ENCODE results near the gene METTL8. TPM values are rescaled to one million over a fixed set of nuclear protein-coding genes. Genes with fewer than 3 reads are reported as not detected.

Gene METTL8
- total RNA-seq, 1 donor from 2014 or later, result 21.7 TPM

- no peak overlapping the region for H3K27ac Mint-ChIP-seq (ENCODE audit: unreplicated experiment)
- H3K36me3 Mint-ChIP-seq (ENCODE audit: unreplicated experiment), result peaks cover 8% of the 10 kb centered on the region
- H3K4me1 Mint-ChIP-seq (ENCODE audit: unreplicated experiment), result peaks cover 19% of the 10 kb centered on the region
- H3K9me3 Mint-ChIP-seq (ENCODE audit: unreplicated experiment), result peaks cover 17% of the 10 kb centered on the region
- H3K27me3 Mint-ChIP-seq (ENCODE audit: unreplicated experiment), result no peaks in the 10 kb centered on the region
- TF ChIP-seq, protein P1, sequence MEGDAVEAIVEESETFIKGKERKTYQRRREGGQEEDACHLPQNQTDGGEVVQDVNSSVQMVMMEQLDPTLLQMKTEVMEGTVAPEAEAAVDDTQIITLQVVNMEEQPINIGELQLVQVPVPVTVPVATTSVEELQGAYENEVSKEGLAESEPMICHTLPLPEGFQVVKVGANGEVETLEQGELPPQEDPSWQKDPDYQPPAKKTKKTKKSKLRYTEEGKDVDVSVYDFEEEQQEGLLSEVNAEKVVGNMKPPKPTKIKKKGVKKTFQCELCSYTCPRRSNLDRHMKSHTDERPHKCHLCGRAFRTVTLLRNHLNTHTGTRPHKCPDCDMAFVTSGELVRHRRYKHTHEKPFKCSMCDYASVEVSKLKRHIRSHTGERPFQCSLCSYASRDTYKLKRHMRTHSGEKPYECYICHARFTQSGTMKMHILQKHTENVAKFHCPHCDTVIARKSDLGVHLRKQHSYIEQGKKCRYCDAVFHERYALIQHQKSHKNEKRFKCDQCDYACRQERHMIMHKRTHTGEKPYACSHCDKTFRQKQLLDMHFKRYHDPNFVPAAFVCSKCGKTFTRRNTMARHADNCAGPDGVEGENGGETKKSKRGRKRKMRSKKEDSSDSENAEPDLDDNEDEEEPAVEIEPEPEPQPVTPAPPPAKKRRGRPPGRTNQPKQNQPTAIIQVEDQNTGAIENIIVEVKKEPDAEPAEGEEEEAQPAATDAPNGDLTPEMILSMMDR (IDR thresholded peaks at IDR 0.05), result no peak
- no peak overlapping the region for H3K4me3 Mint-ChIP-seq (ENCODE audit: unreplicated experiment)
- no peak for DNase-seq (ENCODE audit: extremely low spot score, unreplicated experiment)
Measured at GRCh38 chr2:171401947-171402346, 31.8 kb downstream of the METTL8 start.

GRCh38 chr2:171400395-171400794 lies 33.4 kb downstream of the METTL8 start:
- Mint-ChIP-seq H3K4me3 (ENCODE audit: unreplicated experiment) (no peak overlapping the region), H3K36me3 (ENCODE audit: unreplicated experiment) (peaks cover 8% of the 10 kb centered on the region), H3K27me3 (ENCODE audit: unreplicated experiment) (no peaks in the 10 kb centered on the region), H3K9me3 (ENCODE audit: unreplicated experiment) (peaks cover 17% of the 10 kb centered on the region), H3K27ac (ENCODE audit: unreplicated experiment) (no peak overlapping the region), H3K4me1 (ENCODE audit: unreplicated experiment) (peaks cover 19% of the 10 kb centered on the region)
- DNase-seq (ENCODE audit: extremely low spot score, unreplicated experiment), result no peak
- TF ChIP-seq, protein P1 (IDR thresholded peaks at IDR 0.05), result no peak

DNA sequence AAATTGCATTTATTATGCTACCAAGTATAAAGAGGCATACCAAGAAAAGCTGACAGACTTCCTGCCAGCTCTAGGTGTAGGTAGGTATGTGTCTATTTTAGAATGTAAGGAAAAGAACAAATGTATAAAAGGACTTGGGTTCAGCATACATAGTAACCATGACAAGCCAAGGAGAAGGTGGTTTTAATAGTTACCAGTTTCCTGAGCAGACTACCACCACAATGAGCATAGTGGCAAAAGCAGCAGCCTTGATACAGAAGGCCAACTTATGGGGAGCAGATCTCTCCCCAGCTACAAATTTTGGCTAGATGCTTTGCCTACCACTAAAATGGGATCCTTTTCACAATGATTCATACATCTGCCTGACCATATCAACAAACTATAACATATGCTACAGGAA lies 34.5 kb downstream of the METTL8 start:
- Mint-ChIP-seq H3K36me3 (ENCODE audit: unreplicated experiment) (peaks cover 8% of the 10 kb centered on the region), H3K4me3 (ENCODE audit: unreplicated experiment) (no peak overlapping the region), H3K27me3 (ENCODE audit: unreplicated experiment) (no peaks in the 10 kb centered on the region), H3K27ac (ENCODE audit: unreplicated experiment) (no peak overlapping the region), H3K4me1 (ENCODE audit: unreplicated experiment) (peaks cover 14% of the 10 kb centered on the region), H3K9me3 (ENCODE audit: unreplicated experiment) (peaks cover 12% of the 10 kb centered on the region)
- DNase-seq (ENCODE audit: extremely low spot score, unreplicated experiment), result no peak
- TF ChIP-seq, protein P1 (IDR thresholded peaks at IDR 0.05), result no peak

DNA sequence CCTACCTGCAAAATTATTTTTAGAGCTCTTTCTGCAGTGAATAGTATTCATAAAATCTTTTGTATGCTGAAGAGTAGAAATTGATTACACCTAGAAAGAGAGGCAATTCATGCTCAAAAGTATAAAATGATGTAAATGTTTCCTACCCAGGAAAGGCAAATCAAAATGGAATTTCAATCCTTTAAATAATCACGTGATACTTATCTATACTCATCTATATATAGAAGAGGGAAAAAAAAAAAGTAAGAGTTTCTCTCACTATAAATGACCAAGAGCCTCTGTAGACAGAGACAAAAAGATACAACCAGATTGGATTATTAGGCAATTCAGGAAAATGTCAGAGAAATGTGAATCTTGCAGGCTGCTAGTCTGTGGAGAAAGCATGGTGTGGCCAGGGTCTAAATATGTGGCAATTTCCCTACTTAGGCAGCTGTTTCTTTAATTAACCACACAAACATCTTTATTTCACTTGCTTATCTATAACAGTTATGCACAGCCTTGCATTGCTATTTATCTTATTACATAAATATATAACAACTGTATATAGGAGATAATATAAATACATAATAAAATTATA lies 39.5 kb downstream of the METTL8 start:
- TF ChIP-seq, protein P1 (IDR thresholded peaks at IDR 0.05), result no peak
- Mint-ChIP-seq H3K9me3 (ENCODE audit: unreplicated experiment) (peaks cover 3% of the 10 kb centered on the region), H3K27me3 (ENCODE audit: unreplicated experiment) (no peaks in the 10 kb centered on the region), H3K36me3 (ENCODE audit: unreplicated experiment) (peaks cover 5% of the 10 kb centered on the region), H3K27ac (ENCODE audit: unreplicated experiment) (no peak overlapping the region), H3K4me1 (ENCODE audit: unreplicated experiment) (peaks cover 27% of the 10 kb centered on the region), H3K4me3 (ENCODE audit: unreplicated experiment) (no peak overlapping the region)
- no peak for DNase-seq (ENCODE audit: extremely low spot score, unreplicated experiment)

DNA sequence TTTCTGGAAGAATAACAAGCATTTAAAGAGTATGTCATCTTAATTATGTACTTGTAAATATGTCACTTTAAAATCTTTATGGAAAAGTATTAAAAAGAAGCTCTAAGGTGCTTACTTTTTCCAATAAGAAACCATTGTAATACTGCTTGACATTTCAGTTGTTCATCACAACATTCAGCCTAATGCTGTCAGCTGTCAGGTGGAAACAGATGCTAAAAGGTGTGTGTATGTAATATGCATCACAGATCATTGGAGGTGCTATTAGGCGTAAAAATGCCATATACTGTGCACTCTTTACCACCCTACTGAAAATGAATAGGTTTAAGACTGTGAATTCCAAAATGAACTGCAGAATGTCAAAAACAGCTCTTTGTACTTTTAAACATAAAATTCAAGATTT lies 40.3 kb downstream of the METTL8 start:
- no peak overlapping the region for H3K27ac Mint-ChIP-seq (ENCODE audit: unreplicated experiment)
- peaks cover 27% of the 10 kb centered on the region for H3K4me1 Mint-ChIP-seq (ENCODE audit: unreplicated experiment)
- no peaks in the 10 kb centered on the region for H3K9me3 Mint-ChIP-seq (ENCODE audit: unreplicated experiment)
- no peak for DNase-seq (ENCODE audit: extremely low spot score, unreplicated experiment)
- no peak overlapping the region for H3K4me3 Mint-ChIP-seq (ENCODE audit: unreplicated experiment)
- TF ChIP-seq, protein P1 (IDR thresholded peaks at IDR 0.05), result no peak
- H3K27me3 Mint-ChIP-seq (ENCODE audit: unreplicated experiment), result no peaks in the 10 kb centered on the region
- H3K36me3 Mint-ChIP-seq (ENCODE audit: unreplicated experiment), result peaks cover 2% of the 10 kb centered on the region
